Stimulated activated CD8-positive, alpha-beta memory T cell treated with anti-CD3 and anti-CD28 coated beads, Interleukin-4, amount 100 ng/mL, for 1 hour (primary cell): ENCODE measurements around the gene CDR2L.

Experiments
- DNase-seq, 2 donors: peaks; one replicate each; pipeline ENCODE4 v3.0.0-alpha.2; 2020; ENCODE audit warnings: low read depth in 2 of 2, low spot score in 1 of 2

Gene CDR2L

DNA sequence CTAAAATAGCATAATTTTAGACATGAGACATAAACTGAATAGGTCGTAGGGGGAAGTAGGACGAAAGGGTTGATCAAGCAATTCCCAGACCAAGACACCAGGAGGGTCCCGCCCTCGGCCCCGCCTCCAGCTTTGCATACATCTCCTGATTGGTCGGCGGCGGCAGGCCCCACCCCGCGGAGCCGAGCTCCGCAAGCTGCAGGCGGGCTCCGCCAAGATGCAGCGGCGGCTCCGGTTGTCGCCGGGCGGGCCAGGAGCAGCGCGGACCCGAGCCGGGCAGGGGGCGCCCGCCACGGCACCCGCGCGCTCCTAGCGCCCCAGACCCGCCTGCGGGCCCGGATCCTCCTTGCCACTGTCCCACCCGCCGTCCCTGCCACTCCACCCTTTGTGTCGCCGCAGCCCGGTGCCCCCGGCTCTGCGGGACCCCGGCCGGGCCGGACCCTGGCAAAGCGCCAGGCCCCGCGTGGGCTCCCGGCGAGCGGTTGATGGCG is at the start of gene CDR2L:
TSS of gene CDR2L (plus strand) at position 215 of the 491 bp plus-strand sequence. CDS start 412 bp downstream, outside the sequence.
- DNase-seq = peak; percentile 84

DNA sequence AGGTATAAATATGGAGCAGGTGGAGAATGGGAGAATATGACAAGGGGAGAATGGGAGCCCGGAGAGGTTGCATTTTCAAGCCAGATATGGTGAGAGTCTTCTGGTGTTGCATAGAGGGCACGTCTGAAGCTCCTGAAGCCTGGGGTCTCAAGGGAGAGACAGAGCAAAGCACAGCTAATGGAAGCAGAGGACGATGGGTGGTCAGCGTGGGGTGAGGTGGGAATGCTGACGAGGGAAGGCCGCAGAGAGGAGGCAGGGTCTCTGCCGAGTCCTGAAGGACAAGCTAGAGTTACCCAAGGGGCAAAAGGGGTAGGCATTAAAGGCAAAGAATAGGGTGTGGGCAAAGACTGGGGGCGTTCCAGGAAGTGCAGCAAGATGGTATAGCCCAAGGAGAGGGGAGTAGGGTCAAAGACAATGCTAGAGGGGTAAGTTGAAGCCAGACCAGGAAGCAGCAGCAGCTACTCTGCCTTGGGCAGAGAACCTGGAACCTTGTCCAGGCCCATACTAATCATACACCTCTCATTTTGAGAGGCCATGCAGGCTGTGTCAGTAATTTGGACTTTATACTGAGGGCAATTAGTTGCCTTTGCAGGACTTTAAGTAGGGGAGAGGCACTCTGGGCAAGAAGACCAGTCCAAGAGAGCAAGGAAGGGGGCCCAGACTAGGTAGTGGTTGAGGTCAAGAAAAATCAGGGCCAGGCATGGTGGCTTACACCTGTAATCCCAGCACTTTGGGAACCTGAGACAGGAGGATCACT is 49.1 kb upstream of the CDR2L start:
- no peak for DNase-seq

DNA sequence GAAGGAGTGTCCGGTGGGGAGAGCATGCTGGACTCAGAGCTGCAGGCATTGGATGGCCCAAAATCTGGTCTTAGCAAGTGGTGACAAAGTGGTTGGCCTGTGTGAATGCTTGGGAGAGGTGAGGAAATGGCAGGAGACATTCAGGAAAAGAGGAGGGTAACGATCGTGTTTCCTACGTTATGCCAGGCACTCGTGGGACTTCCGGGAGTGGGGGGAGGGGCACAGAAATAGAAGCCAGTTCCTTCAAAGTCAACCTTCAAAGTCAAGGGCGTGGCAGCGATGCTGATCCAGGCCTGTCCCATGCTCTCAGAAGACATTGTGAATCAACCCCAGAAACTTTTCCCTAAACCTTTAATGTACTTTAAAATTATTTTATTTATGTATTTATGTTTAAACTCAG is 47.9 kb upstream of the CDR2L start:
- no peak for DNase-seq

DNA sequence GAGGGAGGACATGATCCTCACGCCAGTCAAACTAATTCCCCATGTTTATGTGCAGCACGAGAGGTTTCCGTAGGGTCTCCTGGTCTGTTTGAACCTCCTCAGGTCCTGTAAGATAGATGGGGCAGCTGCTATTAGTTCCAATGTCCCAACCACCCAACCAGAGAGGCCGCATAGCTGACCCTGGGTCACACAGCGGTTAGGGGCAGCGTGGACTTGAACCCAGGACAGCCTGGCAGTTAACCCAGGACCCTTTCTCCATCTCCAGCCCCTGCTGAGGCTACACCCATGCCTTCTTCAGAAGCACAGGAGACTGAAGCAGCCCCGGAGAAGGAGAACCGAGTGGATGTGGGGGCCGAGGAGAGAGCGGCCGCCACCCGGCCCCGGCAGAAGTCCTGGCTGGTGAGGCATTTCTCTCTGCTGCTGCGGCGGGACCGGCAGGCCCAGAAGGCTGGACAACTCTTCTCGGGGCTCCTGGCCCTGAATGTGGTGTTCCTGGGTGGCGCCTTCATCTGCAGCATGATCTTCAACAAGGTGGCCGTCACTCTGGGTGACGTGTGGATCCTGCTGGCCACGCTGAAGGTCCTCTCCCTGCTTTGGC is 46.2 kb upstream of the CDR2L start:
- DNase-seq = no peak

GRCh38 chr17:74943808-74944522 is 43.5 kb upstream of the CDR2L start:
- no peak for DNase-seq

DNA sequence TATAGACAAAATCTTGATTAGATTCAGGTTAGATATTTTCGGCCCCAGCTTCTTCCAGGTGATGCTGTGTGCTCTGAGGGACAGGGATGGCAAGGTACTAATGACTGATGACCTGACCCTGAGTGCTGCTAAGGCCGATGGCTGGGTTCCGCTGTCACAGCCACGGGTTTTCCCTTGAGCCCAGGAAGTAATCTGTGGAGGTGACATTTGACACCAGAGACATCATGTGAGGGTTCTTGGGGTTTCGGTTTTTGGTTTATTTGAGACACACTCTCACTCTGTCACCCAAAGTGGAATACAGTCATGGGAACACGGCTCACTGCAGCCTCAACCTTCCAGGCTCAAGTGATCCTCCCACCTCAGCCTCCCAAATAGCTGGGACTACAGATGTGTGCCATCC is 41.9 kb upstream of the CDR2L start:
- no peak for DNase-seq

DNA sequence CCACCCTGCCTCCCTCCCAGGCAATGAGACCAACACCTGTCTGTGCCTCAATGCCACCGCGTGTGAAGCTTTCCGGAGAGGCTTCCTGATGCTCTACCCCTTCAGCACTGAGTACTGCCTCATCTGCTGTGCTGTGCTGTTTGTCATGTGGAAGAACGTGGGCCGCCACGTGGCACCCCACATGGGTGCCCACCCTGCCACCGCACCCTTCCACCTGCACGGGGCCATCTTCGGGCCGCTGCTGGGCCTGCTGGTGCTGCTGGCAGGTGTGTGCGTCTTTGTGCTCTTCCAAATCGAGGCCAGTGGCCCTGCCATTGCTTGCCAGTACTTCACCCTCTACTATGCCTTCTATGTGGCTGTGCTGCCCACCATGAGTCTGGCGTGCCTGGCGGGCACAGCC is 40.8 kb upstream of the CDR2L start:
- DNase-seq = no peak

DNA sequence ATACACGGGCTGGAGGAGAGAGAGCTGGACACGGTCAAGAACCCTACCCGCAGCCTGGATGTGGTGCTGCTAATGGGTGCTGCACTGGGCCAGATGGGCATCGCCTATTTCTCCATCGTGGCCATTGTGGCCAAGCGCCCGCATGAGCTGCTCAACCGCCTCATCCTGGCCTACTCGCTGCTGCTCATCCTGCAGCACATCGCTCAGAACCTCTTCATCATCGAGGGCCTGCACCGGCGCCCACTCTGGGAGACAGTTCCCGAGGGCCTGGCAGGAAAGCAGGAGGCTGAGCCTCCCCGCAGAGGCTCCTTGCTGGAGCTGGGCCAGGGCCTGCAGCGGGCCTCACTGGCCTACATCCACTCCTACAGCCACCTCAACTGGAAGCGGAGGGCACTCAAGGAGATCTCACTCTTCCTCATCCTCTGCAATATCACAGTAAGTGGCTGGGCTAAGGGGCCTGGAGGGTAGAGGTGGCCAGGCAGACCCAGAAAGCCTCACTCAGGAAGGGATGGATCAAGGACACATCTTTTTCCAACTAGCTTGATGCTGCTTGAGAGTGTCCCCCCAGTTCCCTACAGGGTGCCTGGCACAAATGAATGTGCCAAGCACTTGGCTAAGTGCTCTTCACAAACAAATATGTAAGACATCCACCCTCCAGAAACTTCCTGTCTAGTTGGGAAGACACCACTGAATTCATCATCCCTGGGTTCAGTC is 40.2 kb upstream of the CDR2L start:
- no peak for DNase-seq

- no peak for DNase-seq
Observed at GRCh38 chr17:74949455-74950115, 37.8 kb upstream of the CDR2L start.

GRCh38 chr17:74950207-74950606 is 37.2 kb upstream of the CDR2L start:
- no peak for DNase-seq

DNA sequence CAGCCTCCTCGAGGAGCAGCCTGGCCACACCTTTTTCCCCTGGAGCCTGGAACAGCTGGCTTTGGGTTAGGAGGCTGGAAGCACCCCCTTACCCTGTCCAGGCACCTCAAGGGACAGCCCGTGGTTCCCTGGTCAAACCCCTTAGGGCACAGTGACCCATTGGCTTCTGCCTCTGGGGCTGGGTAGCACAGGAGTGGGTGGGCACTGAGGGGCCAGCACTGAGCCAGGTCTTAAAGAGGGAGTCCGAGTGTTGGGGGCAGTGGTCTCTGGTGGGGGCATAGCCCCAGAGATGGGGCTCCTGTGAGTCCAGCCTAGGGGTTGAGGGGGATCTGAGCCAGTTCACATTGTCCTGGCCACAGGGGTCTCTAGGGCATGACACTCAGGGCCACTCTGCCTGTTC is 36.4 kb upstream of the CDR2L start:
- DNase-seq = no peak

GRCh38 chr17:74951680-74952421 is 35.6 kb upstream of the CDR2L start:
- no peak for DNase-seq

- DNase-seq = no peak
Observed at GRCh38 chr17:74952431-74953133, 34.9 kb upstream of the CDR2L start.

- no peak for DNase-seq
Observed at GRCh38 chr17:74953134-74953687, 34.2 kb upstream of the CDR2L start.

DNA sequence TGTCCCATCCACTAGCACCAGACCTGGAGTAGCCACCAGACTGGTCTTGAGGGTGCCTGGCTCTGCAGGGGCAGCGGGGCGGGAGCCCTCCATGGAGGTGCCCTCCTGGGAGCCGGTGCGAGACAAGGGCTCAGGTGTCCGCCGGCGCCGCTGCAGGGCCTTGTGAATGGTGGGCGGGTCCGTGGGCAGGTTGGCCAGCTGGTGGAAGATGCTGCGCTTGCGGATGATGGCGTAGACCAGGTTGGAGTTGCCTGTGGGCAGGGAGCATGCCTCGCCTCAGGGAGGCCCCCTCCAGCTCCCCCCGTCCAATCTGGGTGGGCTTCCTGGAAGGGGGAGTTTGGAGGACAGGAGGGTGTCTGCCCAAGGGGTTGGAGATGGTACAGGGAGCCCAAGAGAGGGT is 33.3 kb upstream of the CDR2L start:
- DNase-seq = no peak

- DNase-seq = no peak
Observed at GRCh38 chr17:74954665-74955421, 32.6 kb upstream of the CDR2L start.

DNA sequence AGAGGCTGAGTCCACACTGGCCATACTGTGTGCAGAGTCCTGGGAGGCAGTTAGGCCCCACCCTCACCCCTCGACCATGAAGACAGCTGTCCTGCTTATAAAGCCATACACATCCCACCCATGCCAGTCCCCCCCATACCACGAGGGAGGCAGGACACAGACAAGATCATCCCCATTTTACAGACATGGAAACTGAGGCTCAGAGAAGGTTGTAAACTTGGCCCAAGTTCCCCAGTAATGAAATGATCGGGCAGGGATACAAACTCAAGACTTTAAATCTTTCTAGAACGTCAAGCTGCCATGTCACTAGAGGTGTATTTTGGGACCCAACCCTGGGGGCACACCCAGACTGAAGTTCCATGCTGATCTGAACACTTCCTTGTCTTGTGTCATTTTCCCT is 31.3 kb upstream of the CDR2L start:
- no peak for DNase-seq

DNA sequence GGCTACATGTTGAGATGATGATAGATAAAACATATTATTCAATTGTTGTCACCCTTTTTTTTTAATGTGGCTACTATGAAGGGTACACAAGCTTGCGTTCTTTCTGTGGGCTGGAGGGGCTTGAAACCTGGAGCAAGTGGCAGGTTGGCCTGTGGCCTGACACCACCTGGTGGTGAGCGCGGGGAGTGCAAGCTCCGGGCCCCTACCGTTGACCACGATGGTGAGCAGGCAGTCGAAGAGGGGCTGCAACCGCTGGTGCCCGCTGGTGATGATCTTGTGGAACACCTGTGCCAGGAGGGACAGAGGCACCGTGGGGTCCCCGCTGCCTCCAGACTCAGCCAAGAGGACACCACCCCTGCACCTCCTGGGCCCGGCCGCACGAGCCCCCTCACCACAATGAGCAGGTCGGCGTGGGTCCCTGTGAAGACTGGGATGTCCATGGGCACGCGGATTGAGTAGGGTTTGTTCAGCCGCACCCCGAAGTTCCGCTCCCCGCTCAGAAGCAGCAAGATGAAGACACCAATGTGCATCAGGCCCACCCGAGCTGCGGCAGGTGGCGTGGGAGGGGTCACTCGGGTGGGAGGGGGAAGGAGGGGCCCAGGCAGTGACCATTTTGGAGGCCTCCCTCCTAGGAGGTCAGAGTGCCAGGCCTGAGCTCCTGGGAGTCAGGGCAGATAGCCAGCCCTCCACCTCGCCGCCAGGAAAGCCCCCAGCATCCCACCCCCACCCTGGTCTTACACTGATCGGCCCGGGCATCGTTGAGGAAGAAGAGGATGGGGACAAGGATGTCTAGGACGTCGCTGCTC is 29.3 kb upstream of the CDR2L start:
- peak; percentile 60 to 64 for DNase-seq
